OCI-LY1 (cell line): Measurements from ENCODE around the gene SCN5A.

Source experiments
- CTCF ChIP-seq: fragments of 200-600 bp; sonication (generic), shearing (Covaris generic); IDR thresholded peaks from 2 replicates; pipeline ENCODE4 v1.5.1; 2017; ENCODE audit warnings: mild to moderate bottlenecking, antibody characterized with exemption, low read length, moderate library complexity, mixed read lengths
- EZH2 ChIP-seq: fragments of 200-600 bp; sonication (generic), shearing (Covaris generic); IDR thresholded peaks from 2 replicates; pipeline ENCODE4 v1.8.0; 2017; ENCODE audit warnings: borderline replicate concordance, mixed run types, mild to moderate bottlenecking, antibody characterized with exemption, low read length, moderate library complexity, mixed read lengths

DNA sequence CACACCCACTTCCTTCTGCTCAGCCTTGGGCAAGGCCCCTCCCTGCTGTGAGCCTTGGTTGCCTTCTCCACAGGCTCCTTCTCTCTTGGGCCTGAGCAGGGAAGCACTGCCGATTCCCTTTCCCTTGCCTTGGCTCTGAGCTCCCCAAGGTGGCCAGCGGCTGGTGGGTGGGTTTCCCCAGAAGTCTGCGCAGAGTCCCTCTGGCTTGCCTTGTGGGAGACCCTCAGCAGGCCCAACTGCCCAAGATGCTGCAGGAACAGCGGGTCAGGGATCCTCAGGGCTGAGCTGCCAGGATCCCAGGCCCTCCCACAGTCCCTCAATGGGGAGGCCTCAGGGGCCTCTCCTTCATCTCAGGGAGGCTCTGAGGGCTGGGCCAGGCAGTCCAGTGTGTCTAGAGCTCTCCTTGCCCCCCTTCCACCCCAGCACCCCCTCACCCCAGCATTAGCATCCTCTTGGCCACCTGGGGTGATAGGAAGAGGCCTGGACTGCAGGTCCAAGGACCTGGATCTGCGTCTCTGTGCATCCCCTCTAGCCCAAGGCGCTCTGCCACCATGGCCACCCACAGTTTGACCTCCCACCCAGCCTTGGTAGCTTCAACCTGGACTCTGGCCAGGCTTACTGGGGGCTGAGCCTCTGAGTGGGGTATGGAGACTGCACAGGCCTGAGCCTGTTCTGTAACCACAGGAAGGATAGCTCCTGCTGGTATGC is 84.7 kb downstream of the SCN5A start:
- no peak for TF ChIP-seq CTCF
- TF ChIP-seq EZH2, result no peak
